Right lobe of liver (tissue), 6 donors: ENCODE data around the gene WIZ. TPM values are rescaled to one million over a fixed set of nuclear protein-coding genes. Genes with fewer than 3 reads are reported as not detected.
A peak's percentile ranks its signal among the peaks of the same experiment; 100 is the strongest.

Source experiments
- ATAC-seq, 4 donors: fragments of 200-7000 bp; cut with Tn5 transposase; one replicate each; pipeline ENCODE4 v1.9.1; 2020; ENCODE audit warnings: mild to moderate bottlenecking in 4 of 4, moderate library complexity in 4 of 4
- DNase-seq, 3 donors: peaks; one replicate each; pipeline ENCODE4 v3.0.0-alpha.2; 2020
- H3K27ac ChIP-seq, 3 donors: fragments of 200-600 bp; one replicate each; pipeline ENCODE4 v1.8.0; 2022
- H3K27me3 ChIP-seq, 2 donors: fragments of 200-600 bp; one replicate each; pipeline ENCODE4 v1.8.0; 2022
- H3K36me3 ChIP-seq, 4 donors: fragments of 200-600 bp; sonication (generic) in 1 of 4; one replicate each; pipeline versions ENCODE4 v1.5.1 to v1.8.0; 2017 to 2022; ENCODE audit warnings: control low read depth in 1 of 4
- H3K4me1 ChIP-seq, 4 donors: fragments of 200-600 bp; sonication (generic) in 1 of 4; one replicate each; pipeline versions ENCODE4 v1.5.1 to v1.8.0; 2017 to 2022; ENCODE audit warnings: control low read depth in 1 of 4
- H3K4me3 ChIP-seq, 3 donors: fragments of 200-600 bp; one replicate each; pipeline ENCODE4 v1.8.0; 2022
- H3K9me3 ChIP-seq, 4 donors: fragments of 200-600 bp; sonication (generic) in 1 of 4; one replicate each; pipeline versions ENCODE4 v1.5.1 to v1.8.0; 2017 to 2022; ENCODE audit warnings: control low read depth in 1 of 4
- POLR2A ChIP-seq: fragments of 450-650 bp; IDR thresholded peaks from one replicate; pipeline ENCODE4 v1.6.1; 2017; ENCODE audit warnings: antibody characterized with exemption, mild to moderate bottlenecking
- WGBS: methylation state at CpG from one replicate; pipeline ENCODE4 v1.1.6; 2018; ENCODE audit warnings: low coverage, low lambda C conversion rate; ENCODE audit not compliant: insufficient coverage; ENCODE audit errors: missing lambda C conversion rate; 5-methylcytosine and 5-hydroxymethylcytosine counted together
- intact Hi-C, 2 donors: fragments of 100-400 bp; cut with DNase I; formaldehyde crosslinking; loops; one replicate each; pipeline versions ENCODE4 v1.11.2 to v1.14.1; 2022
- total RNA-seq, 6 experiments: library from RNA; depleted of rRNA in 2 of 6; stranded (reverse); fragments of >200 nt in 2 of 6; fragmentation: NEBNext Ultra II Directional in 3 of 6; extraction: Animal tissue kit (Norgen Biotek cat#: 25700) in 3 of 6; gene quantifications; one replicate each; pipeline versions ENCODE4 v1.1.0 to v1.2.4, GENCODE V29; 2016 to 2023
- TF ChIP-seq, protein P1 (sequence below), 4 donors: fragments of 200-600 bp in 3 of 4; fragments of 450-650 bp in 1 of 4; IDR thresholded peaks; one replicate each; pipeline versions ENCODE4 v1.5.1 to v1.8.0; 2016 to 2022; ENCODE audit warnings: antibody characterized with exemption in 4 of 4, mild to moderate bottlenecking in 2 of 4
- donor health status: DM: no; HTN: yes; CAD: no.
- donor health status: DM: no; HTN: no; CAD: no.
- donor health status: DM: no; HTN: no; CAD: no.
- donor health status: DM: no; HTN: yes; CAD: no.
- donor health status: DM: no; HTN: yes; CAD: no.

Gene WIZ
- total RNA-seq, 6 experiments from 2014 or later: 12.5 to 24.4 (median 14.6) TPM

DNA sequence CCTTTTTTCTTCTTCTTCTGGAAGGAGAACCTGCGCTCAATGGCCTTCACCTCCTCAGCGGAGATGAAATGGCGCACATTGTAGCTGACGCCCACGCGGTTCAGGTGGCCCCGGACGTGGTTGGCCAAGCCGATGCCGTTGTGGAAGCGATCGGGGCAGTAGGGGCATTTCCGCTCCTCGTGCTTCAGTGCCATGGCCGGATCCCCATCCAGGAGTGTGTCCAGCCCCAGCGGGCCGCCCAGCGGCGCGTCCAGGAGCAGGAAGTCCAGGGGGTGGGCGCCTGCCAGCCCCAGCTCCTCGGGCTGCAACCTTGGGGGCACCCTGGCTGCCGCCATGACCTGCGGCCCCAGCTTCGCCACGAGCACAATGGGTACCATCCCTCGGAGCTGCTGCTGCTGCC is 11.2 kb downstream of the WIZ start:
- intact Hi-C loops: no loop called here
- H3K4me3 ChIP-seq: no peak overlapping the region
- H3K4me1 ChIP-seq: peaks cover 0 to 19% (median 9%) of the 10 kb centered on the region in 4 donors
- TF ChIP-seq, protein P1, sequence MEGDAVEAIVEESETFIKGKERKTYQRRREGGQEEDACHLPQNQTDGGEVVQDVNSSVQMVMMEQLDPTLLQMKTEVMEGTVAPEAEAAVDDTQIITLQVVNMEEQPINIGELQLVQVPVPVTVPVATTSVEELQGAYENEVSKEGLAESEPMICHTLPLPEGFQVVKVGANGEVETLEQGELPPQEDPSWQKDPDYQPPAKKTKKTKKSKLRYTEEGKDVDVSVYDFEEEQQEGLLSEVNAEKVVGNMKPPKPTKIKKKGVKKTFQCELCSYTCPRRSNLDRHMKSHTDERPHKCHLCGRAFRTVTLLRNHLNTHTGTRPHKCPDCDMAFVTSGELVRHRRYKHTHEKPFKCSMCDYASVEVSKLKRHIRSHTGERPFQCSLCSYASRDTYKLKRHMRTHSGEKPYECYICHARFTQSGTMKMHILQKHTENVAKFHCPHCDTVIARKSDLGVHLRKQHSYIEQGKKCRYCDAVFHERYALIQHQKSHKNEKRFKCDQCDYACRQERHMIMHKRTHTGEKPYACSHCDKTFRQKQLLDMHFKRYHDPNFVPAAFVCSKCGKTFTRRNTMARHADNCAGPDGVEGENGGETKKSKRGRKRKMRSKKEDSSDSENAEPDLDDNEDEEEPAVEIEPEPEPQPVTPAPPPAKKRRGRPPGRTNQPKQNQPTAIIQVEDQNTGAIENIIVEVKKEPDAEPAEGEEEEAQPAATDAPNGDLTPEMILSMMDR (IDR thresholded peaks at IDR 0.05): no peak
- no peak for TF ChIP-seq POLR2A
- no peak for ATAC-seq
- 100% methylated on average over 4 of the region's 27 CpGs for WGBS
- H3K36me3 ChIP-seq: no peaks in the 10 kb centered on the region
- H3K9me3 ChIP-seq: no peaks in the 10 kb centered on the region
- no peak overlapping the region for H3K27ac ChIP-seq
- no peak for DNase-seq
- H3K27me3 ChIP-seq: no peaks in the 10 kb centered on the region

DNA sequence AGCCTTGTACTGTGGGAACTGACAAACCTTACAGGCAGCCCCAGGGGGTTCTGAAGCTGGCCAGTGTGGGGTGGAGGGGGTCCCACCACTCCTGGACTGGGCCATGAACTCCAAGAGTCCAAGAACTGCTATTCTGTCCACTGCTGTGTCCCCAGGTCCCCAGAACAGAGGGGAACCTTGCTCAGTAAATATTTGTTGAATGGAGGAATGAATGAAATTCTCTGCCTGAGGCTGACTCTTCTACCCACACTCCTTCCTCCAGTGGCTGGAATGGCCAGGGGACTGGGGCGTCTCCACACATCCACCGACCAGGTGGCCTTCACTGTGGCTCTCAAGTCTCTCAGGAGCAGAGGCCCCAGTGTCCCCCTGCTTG is 11.6 kb downstream of the WIZ start:
- peak overlapping the region in 1 of 3 donors; percentile 8 for H3K27ac ChIP-seq
- H3K27me3 ChIP-seq: no peaks in the 10 kb centered on the region
- H3K36me3 ChIP-seq: no peaks in the 10 kb centered on the region
- TF ChIP-seq, protein P1 (IDR thresholded peaks at IDR 0.05): no peak
- no peak for TF ChIP-seq POLR2A
- intact Hi-C loops: no loop called here
- 65% methylated on average over 2 of the region's 2 CpGs for WGBS
- no peak overlapping the region for H3K4me3 ChIP-seq
- no peak for DNase-seq
- peaks cover 0 to 16% (median 8%) of the 10 kb centered on the region in 4 donors for H3K4me1 ChIP-seq
- ATAC-seq: peak; percentile 19 to 59 (median 36)
- H3K9me3 ChIP-seq: no peaks in the 10 kb centered on the region

DNA sequence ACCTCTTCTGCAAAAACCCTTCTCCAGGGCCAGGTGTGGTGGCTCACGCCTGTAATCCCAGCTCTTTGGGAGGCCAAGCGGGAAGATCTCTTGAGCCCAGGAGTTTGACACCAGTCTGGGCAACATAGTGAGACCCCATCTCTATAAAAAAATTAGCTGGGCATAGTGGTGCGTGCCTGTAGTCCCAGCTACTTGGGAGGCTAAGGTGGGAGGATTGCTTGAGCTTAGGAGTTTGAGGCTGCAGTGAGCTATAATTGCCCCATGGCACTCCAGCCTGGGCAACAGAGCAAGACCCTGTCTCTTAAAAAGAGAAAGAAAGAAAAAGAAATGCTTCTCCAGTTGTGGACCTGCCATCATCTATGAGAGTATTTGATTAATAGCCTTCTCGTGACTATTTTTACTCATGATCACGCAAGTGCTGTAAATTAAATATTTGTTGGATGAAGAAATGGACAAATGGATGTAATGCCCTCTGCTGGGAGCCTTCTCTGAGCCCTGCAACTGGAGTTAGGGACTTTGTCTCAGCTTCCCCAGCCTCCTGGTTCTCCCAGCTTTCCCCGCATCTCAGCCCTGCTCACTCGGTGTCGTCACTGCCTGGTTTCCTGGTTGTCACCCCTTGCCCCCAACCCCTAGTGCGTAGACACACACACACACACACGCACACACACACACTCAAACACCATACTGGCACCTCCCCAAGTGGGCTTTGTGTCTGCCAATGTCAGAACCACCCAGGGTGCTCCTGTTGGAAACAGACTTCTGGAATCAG is 12.2 kb downstream of the WIZ start:
- ATAC-seq: peak; percentile 62 to 78 (median 68)
- intact Hi-C loops: no loop called here
- no peak for TF ChIP-seq POLR2A
- TF ChIP-seq, protein P1 (IDR thresholded peaks at IDR 0.05): peak in 3 of 4 donors; percentile 31 to 53 (median 51)
- Histone ChIP-seq H3K27me3 (no peaks in the 10 kb centered on the region), H3K27ac (peak overlapping the region in 1 of 3 donors; percentile 8), H3K9me3 (no peaks in the 10 kb centered on the region), H3K4me1 (peaks cover 0 to 16% (median 8%) of the 10 kb centered on the region in 4 donors), H3K36me3 (no peaks in the 10 kb centered on the region), H3K4me3 (no peak overlapping the region)
- WGBS: 53% methylated on average over 10 of the region's 10 CpGs
- DNase-seq: no peak

DNA sequence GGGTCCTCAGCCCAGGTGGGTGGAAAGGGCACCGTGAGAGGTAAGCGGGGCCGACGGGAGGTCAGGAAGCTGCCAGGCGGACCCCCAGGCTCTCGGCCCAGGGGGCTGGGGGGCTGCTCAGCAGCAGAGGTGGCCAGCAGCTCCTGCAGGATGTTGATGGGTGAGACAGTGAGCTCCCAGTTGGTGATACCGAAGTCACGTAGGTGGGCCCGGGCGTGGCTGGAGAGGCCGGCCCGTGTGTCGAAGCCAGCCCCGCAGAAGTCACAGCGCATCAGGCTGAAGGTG is 13.0 kb downstream of the WIZ start:
- ATAC-seq (no peak), DNase-seq (no peak)
- Histone ChIP-seq H3K4me1 (peaks cover 0 to 16% (median 8%) of the 10 kb centered on the region in 4 donors), H3K36me3 (no peaks in the 10 kb centered on the region), H3K4me3 (no peak overlapping the region), H3K27me3 (no peaks in the 10 kb centered on the region), H3K27ac (no peak overlapping the region), H3K9me3 (no peaks in the 10 kb centered on the region)
- WGBS: no CpG with 5 or more reads among the region's 15 CpGs
- intact Hi-C loops: no loop called here
- no peak for TF ChIP-seq POLR2A
- TF ChIP-seq, protein P1 (IDR thresholded peaks at IDR 0.05): no peak
